NCI-H69 (cell line): ENCODE results near the gene DTNA.

Experiments used
- DNase-seq: peaks from one replicate; lab custom pipeline; 2025; lab: John Stamatoyannopoulos, UW

DTNA gene

DNA sequence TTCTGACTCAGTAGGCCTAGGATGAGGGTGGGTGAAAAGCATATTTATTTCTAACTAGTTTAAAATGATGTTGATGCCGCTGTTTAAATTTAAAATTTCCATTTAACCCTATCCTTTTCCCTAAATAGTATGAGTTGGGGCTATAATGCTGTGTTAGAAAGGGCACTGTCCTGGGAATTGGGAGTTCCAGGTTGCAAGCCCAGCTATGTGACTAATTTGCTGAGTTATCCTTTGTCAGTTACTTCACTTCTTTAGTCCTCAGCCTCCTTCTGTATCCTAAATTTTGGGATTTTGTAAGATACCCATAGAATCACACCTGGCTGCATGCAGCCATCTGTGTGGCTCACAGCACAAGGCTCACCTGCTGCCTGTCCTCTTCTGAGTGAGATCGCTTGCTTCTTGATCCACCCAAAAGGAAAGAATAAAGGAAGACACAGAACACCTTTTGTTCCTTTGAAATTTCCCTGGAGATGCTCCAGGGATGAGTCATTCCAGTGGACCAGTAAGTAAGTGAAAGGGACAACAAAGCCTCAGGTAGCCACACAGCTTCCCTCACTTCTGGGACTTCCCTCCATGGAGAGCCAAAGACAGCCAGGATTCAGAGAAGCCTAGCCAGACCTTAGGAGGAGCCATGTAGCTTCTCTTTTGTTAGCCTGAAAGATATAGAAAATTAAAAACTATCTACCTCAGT is 97.2 kb downstream of the DTNA start:
- DNase-seq = peak; percentile 84

DNA sequence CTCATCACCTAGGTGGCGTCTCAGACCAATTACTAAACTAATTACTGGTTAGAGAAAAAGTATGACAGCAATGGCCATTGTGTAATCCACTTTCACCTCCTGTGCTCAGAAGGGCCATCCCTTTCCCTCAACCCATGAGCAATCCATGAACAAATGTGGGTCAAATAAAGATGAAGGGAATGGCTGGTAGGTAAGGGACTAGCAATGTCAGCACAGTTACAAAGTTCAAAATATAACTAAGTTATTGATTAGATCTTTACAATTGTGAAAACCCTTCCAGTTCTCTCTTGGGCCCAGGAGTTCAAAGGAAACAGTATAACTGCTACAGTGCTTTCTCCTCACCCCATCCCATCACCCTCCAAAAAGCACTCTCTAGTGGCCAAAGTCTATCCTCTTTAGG is 98.3 kb downstream of the DTNA start:
- peak; percentile 80 for DNase-seq

DNA sequence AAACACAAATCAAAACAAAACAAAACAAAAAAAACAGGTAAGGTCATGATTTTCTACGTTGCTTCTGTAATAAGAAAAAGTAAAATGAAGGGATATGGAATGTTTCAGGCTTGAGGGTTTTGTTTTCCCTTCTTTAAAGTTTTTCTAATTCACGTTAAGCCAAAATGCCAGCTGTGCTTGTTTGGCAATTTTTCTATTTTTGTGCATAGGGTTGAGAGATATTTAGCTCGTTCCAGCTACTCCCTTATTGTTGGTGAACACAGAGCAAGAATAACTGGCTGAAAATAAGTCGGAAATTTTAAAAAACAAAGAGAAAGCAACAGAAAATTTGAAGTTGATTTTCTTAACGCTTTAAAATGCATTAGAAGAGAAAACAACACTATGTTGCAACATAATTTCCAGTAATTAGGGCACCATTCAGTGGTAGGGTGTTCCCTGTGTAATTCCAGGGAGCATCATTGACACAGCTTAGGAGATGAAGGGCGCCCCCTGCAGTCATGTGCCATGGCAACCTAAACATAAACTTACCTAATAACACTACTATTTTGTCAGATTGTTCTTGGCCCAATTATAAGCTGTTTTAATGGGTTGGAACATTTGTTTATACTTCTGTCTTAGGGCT is 99.5 kb downstream of the DTNA start:
- DNase-seq = peak; percentile 87

DNA sequence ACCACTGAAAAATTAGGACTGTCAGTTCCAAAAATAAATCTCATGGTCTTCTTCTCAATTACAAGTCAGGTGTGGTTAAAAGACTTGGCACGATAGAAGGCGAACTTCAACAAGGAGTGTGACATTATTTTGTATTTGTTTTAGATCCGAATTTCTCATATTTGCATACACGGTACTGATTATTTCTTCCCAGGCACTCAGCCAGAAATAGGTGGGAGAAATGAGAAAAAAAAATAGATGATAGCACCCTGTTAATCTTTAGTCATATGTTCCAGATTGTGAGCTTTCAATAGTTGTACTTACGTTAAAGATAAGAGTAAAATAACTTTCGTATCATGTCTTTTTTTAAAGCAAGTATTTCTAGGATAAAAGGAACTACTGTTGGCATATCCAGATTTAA is 106.1 kb downstream of the DTNA start:
- no peak for DNase-seq

DNA sequence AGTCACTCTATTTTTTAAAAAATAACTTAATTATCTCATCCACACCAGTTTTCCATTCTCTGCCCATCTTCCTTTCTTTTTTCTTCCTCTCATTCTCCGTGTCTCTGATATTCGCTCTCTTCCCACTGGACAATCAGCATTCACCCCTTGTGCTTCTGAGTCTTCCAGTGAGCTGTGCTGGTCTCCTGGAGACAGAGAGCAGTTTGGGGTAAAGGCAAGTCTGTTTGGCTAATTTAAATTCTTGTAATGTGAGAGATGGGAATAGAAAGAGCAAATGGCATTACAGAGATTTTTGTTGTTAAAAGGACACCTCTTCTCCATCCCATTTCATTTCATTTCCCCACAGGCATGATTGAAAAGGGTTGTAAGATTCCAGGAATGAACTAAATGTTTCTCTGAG is 107.5 kb downstream of the DTNA start:
- DNase-seq = no peak

DNA sequence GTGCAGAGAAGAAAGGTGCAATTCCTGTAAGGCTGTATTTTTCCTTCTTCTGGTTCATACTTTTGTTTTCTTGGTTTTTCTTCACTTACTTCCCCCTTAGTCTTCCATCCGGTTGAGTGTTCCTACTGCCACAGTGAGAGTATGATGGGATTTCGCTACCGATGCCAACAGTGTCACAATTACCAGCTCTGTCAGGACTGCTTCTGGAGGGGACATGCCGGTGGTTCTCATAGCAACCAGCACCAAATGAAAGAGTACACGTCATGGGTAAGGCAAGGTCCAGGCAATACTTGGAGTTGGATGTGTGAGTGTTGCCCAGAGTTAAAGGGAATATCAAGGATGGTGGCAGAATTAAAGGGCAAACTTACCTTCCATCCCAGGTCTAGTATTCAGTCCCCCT is 108.0 kb downstream of the DTNA start:
- no peak for DNase-seq

DNA sequence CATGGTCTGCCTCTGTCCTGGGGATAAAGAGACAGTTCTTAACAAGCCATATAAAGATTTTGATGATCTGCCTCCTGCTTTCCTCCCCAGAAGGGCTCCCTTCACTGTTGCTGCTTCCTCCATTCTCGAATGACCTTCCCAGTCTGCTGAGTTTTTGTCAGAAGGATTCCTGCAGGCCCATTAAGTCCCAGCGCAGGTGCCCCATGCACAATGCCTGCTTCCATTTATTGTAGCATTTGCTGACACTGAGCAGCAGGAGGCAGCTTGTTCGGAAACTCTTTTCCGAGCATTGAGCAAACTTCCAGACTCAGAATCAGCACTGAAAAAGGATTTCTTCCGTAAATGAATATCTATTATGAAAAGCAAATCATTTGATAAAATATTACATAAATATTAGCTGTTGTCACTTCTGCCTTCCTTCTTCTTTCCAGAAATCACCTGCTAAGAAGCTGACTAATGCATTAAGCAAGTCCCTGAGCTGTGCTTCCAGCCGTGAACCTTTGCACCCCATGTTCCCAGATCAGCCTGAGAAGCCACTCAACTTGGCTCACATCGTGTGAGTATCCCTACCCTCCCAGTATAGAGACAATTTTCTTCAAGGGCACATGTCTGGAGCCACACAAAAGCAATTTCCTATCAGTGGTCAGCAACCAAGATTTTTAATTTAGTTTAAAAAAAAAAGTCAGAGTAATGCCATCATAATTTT is 110.4 kb downstream of the DTNA start:
- no peak for DNase-seq

DNA sequence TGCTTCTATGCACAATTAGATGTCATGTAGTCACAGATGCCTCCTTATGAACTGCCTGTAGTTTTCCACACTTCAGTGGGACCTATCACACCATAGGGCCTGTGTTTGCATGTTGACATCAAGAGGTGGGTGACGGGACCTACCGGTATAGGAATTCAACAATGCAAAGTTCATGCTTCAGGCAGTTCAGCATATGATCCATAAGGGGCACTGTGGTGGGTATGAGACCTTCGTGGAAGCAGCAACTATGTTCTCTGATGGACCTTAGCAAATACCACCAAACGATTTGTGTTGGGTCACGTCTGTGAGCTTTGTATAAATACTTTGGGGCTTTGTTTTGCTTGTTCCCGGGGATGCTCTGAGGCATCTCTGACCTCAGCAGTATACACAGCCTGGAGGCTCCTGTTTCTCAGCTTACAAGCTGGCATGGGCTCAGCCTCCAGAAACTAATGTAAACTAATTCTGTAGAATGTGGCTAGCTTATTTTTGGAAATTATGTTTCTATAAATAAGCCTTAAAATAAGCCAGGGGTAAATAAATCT is 111.6 kb downstream of the DTNA start:
- DNase-seq = no peak

DNA sequence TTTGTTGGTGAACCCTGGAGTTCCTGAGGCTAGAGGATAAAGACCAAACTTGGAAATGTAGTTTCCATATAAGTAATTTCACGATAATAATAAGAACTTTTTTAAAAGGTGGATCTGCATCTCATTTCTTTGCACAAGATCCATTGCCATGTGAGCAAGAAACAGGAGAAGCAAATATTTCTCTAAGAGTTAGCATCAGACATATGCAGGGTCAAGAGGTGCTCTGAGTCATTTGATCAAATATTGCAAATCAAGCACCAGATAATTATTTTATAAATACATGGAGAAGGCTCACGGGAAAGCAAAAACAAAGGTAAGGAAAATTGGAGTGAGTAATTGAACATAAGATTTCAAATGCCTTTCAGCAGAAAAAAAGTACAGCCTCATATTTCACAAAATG is 118.0 kb downstream of the DTNA start:
- peak; percentile 64 for DNase-seq

DNA sequence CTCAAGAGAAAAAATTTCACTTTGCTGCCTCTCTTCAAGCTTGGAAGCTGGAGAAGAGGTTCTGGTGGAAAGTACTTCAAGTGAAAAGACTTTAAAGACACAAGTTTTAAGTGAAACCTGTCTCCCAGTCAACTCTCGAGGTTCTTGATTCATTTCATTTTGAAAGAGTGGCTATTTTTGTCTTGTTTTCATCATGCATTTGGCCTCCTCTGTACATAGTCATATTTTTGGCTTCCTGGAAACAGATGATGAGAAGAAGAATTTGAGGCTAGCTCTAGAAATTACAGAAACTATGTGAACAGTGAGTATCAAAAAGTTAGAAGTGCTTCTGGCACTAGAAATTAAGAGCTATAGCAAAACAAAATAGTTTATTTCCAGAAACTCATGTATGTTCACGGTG is 124.8 kb downstream of the DTNA start:
- no peak for DNase-seq

DNA sequence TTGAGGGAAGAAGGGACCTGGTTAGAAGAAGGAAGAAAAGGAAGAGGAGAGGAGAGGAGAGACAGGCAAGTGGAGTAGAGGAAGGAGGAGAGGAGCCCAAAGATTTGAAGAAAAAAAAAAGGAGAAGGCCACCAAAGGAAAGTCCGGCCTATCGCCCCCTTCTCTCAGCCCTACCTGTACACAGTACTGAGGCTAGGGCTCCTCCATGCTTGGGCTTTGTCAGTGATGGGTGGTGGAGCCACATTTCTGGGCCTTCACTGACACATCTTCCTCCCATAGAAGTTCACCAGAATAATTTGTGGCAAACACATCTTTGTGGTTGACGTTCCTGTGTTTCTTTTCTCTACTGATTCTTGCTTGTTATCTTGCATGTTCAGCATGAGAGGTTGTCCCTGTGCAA is 125.4 kb downstream of the DTNA start:
- DNase-seq = no peak

DNA sequence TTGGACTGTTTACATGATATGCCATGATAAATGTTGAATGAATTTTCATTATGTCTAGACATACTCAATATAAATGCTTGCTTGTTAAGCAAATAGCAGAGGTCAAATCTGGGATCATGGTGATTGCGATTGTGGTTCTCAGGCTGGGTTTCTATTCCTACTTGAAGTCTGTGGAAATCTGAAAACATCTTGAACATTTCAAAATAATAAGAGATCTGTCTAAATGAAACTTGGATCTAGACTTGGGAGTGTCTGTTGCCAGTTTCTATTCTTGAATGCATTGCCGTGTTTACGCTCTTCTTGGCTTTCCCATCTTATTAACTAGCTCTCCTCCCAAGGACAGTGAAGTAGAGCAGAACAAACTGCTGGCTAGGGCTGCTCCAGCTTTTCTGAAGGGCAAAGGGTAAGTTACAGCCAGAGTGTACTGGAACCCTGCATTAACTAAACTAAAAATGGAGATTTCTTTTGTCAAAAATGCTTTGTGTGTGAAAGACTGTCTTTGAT is 127.7 kb downstream of the DTNA start:
- no peak for DNase-seq

DNA sequence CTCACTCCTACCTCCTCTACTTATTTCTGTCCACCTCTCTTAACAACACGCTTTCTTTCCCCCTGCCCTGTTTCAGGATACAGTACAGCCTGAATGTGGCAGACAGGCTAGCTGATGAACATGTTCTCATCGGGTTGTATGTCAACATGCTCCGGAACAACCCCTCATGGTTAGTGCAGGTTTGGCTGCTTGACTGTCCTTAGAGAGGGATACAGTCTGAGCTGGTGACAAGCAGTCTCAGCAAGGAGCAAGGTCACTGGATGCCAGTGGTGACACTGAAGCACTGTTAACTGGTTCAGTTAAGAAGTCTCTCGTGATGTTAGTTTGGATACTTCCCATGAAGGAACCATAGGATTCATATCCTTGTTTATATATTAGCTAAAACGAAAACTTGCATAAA is 128.6 kb downstream of the DTNA start:
- DNase-seq = no peak

DNA sequence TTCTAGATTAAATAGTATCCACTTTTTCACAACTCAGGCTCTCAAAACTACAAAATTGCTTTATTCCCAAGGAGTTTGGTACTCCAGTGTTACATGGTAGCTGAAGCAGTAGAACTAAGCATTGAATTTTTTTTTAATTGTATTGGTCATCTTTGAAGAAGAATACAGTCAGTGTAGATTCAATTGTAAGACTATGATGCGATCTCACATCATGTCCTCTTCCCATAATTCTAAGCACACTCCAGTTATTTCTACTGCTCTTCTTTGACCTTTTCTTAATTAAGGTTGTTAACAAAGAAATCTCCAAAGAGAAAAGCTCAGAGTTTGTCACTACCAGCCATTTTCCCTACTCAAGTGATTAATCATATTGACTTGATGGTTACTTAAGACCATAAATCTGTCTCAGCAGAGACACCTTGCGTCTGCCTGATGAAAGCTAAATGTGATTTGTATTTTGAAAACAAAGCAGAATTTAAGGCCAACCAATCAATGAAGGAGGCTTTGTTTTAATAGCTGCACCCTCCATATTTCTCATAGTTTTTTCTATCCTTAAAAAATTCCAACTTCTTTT is 130.2 kb downstream of the DTNA start:
- DNase-seq = peak; percentile 86

DNA sequence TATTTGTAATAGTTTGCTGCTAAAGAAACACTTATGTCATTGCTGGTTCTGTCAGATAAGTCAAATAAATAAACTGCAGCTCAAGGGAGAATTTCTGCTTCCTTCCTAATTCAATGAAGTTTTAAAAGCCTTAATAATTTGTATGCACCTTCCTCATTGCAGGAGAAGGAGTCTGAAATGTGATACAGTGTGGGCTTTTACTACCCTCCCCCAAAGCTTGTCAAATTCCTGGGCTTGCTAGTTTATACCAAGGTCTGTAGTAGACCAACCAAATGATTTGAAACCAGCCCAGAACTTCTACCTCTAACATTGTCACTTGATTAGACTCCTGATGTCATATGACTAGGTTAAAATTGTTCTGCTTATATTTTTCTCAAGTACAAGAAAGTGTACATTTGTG is 131.8 kb downstream of the DTNA start:
- no peak for DNase-seq

DNA sequence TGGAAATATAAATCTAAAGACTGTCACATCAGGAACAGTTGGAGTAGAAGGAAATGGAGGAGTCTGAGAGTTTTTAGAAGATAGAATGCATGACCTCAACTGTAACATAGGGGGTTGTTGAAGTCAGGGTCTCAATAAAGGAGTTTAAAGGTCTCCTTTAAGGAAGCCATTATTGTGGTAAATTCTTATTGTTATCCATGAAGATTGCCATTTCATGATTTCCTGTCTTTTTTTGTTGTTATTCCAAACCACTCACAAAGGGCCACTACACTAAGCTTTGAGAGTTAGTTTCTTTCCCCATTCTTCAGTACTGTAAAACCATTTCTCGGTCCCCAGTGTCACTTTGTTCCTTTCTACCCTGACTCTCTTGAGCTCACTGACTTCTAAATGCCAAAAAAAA is 134.0 kb downstream of the DTNA start:
- no peak for DNase-seq

DNA sequence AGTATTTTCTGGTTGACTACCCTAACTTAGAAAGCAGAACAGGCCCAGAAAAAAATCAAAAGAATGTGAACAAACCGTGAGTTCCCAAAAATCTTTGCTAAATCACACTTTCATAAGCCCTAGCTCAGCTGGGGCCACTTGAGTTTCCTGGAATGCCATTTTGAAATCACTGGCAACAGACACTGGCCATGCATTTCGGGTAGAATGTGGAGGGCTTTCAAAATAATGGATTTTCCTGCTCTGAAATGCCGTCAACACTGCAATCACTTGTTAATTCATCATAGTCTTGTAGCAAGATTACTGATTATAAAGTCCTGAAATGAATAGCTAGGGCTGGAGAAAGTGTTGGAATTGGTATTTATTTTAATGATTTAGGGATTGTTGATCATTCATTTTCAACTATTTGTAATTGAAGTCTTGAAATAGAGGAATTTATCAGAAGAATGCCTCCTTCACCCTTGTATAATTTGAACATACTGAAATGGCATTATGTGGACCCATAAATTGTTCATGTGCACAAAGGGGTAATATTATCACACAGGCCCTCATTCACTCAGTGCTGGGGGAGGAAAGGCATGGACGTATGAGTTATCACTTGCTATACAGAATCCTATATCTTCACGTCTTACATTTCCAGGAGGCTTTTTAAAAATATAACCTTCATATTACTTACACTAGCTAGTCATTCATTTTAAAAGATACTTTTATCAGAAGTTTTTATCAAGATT is 134.8 kb downstream of the DTNA start:
- DNase-seq = no peak

DNA sequence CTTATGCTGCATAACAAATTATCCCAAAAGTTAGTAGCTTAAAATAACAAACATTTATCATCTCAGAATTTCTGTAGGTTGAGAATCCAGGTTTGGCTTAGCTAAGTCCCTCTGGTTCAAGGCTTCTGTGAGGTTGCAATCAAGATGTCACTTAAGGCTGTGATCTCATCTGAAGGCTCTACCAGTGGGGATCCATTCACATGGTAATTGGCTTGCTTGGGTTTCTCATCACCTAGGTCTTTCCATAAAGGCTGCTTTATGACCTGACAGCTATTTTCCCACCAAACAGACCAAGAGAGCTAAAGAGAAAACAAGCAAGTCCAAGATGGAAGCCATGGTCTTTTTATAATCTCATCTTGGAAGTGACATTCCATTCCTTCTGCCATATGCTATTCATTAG is 137.3 kb downstream of the DTNA start:
- DNase-seq = no peak

DNA sequence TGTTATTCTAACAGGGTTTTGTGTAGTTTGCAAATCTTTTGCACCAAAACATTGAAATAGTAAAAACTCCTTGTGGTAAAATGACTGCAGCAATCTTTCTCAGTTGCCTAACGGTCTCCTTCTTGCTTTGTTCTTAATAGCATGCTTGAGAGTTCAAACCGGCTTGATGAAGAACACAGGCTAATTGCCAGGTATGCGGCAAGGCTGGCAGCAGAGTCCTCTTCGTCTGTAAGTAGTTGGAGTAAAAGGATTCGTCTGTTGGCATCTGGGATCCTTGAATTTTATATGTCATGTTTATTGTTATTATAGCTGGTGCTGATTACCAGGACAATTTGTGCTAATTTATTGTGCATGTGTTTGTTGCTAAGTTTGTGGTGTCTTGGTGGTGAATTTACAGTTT is 138.1 kb downstream of the DTNA start:
- no peak for DNase-seq

DNA sequence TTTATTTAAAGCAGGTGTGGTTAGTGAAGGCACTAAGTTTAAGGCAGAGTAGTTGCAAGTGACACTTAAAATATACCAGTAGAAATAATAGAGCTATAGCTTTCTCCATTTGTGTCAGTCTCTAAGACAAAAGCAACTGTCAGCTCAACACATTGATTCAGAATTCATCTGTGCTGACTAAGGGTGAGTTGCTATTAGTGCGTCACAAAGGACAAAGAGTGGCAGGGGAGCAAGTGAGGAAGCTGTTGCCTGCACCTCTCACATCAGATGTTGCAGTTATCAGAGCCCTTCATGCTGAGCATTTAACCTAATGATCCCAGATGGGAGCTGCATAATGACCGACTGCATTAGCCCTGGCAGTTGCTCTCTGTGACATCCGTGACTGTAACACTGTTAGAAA is 138.6 kb downstream of the DTNA start:
- no peak for DNase-seq

DNA sequence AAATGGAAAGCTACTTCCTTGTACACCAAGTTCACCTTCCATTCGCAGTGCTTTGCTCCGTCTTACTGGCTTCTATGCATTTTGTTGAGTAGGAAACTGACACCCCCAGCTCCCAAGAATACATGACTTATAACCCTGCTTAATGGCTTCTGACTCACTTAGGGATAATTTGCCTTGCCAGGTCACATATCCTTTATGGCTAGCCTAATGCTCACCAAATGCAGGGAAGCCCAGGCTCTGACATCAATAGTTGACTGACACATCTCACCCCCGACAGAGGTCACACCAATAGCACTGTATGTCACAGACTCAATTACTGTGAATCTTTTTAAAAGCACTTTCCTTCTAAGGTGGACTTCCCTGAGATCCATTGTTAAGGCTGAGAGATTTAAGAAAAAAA is 147.2 kb downstream of the DTNA start:
- DNase-seq = no peak

DNA sequence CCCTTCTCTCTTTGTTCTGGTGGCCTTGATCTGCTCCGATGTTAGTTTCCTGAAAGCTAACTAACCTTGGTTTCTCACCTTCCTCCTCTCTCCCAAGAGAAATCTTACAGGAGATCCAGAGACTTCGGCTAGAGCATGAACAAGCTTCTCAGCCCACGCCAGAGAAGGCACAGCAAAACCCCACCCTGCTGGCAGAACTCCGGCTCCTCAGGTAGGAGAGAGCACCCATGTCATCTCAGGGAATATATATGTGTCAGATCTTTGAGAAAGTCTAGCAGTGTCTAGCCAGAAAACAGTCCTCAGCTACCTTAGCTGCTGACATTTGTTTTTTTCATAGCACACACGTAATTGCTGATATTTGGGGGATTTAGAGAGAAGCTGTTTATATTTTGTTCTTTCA is 148.1 kb downstream of the DTNA start:
- DNase-seq = no peak
